GM18526 (cell line): ENCODE results near the gene TOP1.

ENCODE experiments used
- POLR2A ChIP-seq: IDR thresholded peaks from 3 replicates; pipeline ENCODE4 v1.6.1; 2011; ENCODE audit not compliant: insufficient read length; ENCODE audit errors: extremely low read depth

Gene TOP1

GRCh38 chr20:41044409-41045062 is 15.9 kb downstream of the TOP1 start:
- no peak for TF ChIP-seq POLR2A

GRCh38 chr20:41045671-41046070 is 17.0 kb downstream of the TOP1 start:
- TF ChIP-seq POLR2A, result no peak

DNA sequence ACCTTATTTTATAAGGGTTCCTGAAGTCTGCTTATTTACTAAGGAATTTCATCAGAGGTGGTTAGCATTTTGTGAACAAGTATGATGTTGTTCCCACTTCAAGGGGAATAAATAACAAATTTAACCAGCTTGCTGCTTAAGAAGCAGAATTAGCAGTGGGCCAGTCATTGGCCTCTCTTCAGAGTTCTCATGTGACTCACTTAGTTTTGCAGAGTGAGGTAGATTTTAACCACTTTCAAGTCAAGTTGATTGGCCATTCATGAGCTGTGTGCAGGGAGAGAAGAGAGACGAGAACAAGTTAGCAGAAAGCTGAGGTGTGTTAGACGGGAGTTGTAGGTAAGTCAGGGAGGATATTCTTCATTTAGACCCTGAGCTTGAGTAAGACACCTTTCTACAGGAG is 18.1 kb downstream of the TOP1 start:
- no peak for TF ChIP-seq POLR2A

- TF ChIP-seq POLR2A, result no peak
Measured at GRCh38 chr20:41047279-41047974, 18.8 kb downstream of the TOP1 start.

DNA sequence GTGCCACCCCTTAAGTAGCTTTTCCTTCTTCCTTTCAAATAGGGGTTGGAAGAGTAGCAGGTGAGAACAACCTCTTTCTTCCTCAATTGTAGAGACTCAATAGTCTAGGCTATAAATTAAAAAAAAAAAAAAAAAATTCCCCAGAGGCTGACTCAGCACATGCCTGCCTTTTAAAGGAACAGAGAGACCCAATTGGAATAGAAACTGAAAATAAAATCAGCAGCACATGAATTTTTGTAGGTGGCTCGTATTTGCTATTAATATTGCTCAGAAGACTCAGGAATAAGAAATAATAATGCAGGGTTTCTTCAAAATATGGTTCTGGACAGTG is 19.3 kb downstream of the TOP1 start:
- TF ChIP-seq POLR2A, result no peak

GRCh38 chr20:41048461-41049301 is 20.1 kb downstream of the TOP1 start:
- TF ChIP-seq POLR2A, result no peak

- no peak for TF ChIP-seq POLR2A
Measured at GRCh38 chr20:41049451-41049850, 20.8 kb downstream of the TOP1 start.

GRCh38 chr20:41050361-41051008 is 21.9 kb downstream of the TOP1 start:
- no peak for TF ChIP-seq POLR2A

GRCh38 chr20:41051009-41051825 is 22.6 kb downstream of the TOP1 start:
- TF ChIP-seq POLR2A, result no peak

DNA sequence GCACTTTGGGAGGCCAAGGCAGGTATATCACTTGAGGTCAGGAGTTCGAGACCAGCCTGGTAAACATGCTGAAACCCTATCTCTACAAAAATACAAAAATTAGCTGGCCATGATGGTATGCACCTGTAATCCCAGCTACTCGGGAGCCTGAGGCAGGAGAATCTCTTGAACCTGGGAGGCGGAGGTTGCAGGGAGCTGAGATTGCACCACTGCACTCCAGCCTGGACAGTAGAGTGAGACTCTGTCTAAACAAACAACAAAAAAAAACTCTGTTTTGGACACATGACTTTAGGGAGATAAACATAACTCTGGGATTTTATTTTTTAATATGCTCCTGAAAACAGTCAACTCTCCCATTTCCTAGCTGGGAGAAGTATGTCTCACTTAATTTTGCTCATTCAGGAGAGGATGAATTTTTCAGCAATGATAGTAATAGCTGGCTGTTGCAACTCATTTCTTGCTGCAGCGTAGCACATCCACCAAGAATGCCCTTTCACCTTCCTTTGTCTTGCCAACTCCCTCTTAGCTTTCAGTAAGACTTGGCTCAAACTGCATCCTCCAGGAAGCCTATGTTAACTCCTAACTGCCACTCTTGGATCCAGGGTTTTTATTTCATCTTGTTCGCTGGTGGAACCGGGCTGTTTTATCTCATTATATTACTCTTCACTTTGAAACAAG is 24.3 kb downstream of the TOP1 start:
- no peak for TF ChIP-seq POLR2A

GRCh38 chr20:41054070-41054846 is 25.6 kb downstream of the TOP1 start:
- TF ChIP-seq POLR2A, result no peak

DNA sequence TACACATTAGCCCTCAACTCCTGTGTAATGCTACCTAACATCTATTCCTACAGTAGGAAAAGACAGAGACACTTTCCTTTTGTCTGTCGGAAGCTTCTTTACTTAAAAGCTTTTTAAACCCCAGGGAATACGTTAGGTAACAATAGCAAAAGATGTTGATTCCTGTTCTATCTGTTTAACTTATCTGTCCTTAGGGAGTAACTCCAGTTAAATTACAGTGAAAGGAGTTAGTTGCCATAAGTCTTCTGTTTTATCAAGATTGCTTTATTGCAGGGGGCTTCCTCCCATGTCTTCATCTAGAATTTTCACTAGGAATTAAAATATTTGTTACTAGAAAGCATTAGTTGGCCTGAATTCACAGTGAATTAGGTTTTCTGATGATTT is 26.2 kb downstream of the TOP1 start:
- TF ChIP-seq POLR2A, result no peak

DNA sequence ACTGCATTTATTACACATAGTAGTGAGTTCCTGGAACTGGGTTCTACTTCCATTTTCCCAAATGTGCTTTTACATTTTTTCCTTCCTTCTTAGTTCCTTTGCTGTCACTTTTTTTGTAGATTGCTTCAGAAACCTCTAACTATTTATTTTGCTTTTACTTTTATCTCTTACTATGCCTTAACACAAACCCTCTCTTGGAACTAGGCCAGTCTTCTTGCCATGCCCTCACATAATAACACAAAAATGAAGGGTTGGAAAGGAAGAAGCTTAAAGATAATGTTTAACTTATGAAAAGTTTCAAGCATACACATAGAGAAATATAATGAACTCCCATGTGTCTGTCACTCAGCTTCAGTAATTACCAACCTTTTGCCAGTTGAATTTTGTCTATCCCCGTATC is 27.1 kb downstream of the TOP1 start:
- no peak for TF ChIP-seq POLR2A
